ENCODE measurements around the gene NFIA. TPM values are rescaled to one million over a fixed set of nuclear protein-coding genes. Genes with fewer than 3 reads are reported as not detected.
A peak's percentile ranks its signal among the peaks of the same experiment; 100 is the strongest.

The NFIA gene
- total and polyA plus RNA-seq, 8 donors = 9.6 to 108 (median 37.2) TPM

DNA sequence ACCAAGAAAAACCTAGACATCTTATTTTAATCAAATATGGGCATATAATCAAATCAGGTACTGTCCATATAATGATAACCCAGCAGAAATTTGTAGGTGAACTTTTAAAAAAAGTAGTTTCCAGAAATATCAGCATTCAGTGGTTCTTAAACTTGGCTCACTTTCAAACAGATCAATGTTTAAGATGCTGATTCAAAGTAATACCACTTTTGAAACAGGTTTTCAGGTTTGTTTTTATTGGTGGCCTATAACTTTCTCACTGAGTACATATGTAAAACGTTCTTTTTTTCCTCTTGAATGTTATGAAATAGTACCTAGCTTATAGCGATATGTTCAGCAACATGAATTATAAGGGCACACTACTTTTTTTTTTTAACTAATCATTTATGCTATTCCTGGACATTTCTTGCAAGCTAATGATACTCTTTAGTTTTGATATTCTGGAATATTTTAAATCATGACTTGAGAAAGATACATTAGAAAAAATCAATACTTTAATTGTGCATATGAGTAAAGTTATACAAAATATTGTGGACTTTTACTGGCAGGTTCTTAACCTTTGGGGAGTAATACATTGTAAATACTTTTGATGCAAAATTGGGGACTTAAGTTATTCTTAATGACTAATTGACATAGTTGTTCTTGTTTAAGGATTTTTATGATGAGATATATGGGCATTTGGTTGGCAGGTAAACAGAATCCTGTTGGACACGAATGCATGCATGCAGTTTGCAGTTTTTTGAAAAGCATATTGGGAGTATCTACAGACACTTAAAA, 3.0 kb downstream of the NFIA start:
- H3K27ac ChIP-seq = peak overlapping the region in 4 of 5 donors; percentile 89 to 96 (median 93)
- peaks cover 9 to 77% (median 48%) of the 10 kb centered on the region in 4 donors for H3K4me1 ChIP-seq
- intact Hi-C loops (cut with DNase I; ENCODE audit: low total_unique reads) = no loop called here
- H3K4me3 ChIP-seq = peak overlapping the region; percentile 77 to 90 (median 88)
- H3K27me3 ChIP-seq = peaks cover 0 to 5% (median 0%) of the 10 kb centered on the region in 3 donors
- no peak for TF ChIP-seq POLR2A (IDR thresholded peaks at IDR 0.05)
- TF ChIP-seq, protein P1, sequence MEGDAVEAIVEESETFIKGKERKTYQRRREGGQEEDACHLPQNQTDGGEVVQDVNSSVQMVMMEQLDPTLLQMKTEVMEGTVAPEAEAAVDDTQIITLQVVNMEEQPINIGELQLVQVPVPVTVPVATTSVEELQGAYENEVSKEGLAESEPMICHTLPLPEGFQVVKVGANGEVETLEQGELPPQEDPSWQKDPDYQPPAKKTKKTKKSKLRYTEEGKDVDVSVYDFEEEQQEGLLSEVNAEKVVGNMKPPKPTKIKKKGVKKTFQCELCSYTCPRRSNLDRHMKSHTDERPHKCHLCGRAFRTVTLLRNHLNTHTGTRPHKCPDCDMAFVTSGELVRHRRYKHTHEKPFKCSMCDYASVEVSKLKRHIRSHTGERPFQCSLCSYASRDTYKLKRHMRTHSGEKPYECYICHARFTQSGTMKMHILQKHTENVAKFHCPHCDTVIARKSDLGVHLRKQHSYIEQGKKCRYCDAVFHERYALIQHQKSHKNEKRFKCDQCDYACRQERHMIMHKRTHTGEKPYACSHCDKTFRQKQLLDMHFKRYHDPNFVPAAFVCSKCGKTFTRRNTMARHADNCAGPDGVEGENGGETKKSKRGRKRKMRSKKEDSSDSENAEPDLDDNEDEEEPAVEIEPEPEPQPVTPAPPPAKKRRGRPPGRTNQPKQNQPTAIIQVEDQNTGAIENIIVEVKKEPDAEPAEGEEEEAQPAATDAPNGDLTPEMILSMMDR (IDR thresholded peaks at IDR 0.05) = no peak
- no peak for TF ChIP-seq EP300 (IDR thresholded peaks at IDR 0.05)
- TF ChIP-seq POLR2AphosphoS5 (IDR thresholded peaks at IDR 0.05) = no peak
- 15 to 32% (median 21%) methylated on average over 3 of the region's 3 CpGs for WGBS, 5 donors
- H3K9me3 ChIP-seq = no peaks in the 10 kb centered on the region
- peaks cover 0 to 13% (median 10%) of the 10 kb centered on the region in 4 donors for H3K36me3 ChIP-seq
- no peak for DNase-seq

DNA sequence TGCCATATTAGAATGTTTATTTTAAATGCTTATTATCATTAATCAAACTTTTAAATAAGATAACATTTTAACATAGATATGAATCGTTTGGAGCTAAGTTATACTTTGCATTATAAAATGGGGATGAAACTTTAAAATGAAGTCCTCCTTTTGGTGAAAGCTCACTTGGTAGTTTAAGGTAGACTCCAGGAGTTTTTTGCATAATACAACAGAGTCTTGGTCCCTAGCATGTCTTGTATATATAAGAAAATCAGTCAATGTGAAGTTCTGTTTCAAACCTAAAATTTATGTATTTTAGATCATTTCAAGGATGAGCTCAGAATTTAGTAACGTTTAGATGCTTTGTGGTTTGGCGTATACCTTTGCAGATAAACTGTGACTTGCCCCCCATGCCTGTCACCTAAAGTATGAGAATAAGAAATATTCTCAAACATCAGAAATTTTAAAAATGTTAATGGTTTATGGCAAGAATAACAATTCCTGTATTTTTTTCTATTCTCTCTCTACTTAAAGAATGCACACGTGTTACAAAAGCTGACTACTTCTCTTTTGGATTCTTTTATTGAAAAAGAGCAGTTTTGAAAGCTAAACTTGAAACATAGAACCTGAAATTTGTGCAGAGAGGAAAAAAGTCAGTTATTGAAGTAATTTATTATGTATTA, 3.8 kb downstream of the NFIA start:
- Histone ChIP-seq H3K4me3 (peak overlapping the region in 3 of 4 donors; percentile 87 to 90 (median 90)), H3K4me1 (peaks cover 7 to 77% (median 44%) of the 10 kb centered on the region in 4 donors), H3K9me3 (no peaks in the 10 kb centered on the region), H3K27me3 (peaks cover 0 to 5% (median 0%) of the 10 kb centered on the region in 3 donors), H3K27ac (peak overlapping the region in 4 of 5 donors; percentile 89 to 96 (median 93)), H3K36me3 (peaks cover 0 to 13% (median 10%) of the 10 kb centered on the region in 4 donors)
- no peak for DNase-seq
- TF ChIP-seq, protein P1 (IDR thresholded peaks at IDR 0.05) = no peak
- TF ChIP-seq EP300 (IDR thresholded peaks at IDR 0.05) = no peak
- intact Hi-C loops (cut with DNase I; ENCODE audit: low total_unique reads) = no loop called here
- WGBS, 5 donors = 35 to 51% (median 40%) methylated on average over 4 of the region's 4 CpGs

DNA sequence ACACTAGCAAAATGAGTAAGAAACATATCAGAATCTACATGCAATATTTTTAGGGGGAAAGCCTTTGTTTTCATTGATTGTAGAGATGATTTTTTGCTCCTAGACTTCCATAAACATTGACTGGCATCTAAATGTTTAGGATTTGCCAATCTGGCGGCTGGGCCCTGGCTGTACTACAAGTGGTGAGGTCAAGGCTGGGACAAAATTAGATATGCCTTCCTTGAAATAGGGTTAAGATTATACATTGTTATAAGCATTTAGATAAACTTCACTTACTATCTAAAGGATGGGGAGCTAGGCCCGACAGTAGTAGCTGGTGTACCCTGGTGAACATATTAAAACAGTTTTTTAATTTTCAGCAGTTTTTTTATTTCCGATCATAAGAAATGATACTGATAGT, 5.2 kb downstream of the NFIA start:
- 54 to 65% (median 59%) methylated on average over 3 of the region's 3 CpGs for WGBS, 5 donors
- Histone ChIP-seq H3K9me3 (no peaks in the 10 kb centered on the region), H3K36me3 (peaks cover 0 to 13% (median 10%) of the 10 kb centered on the region in 4 donors), H3K4me3 (no peak overlapping the region), H3K4me1 (peaks cover 13 to 84% (median 47%) of the 10 kb centered on the region in 4 donors), H3K27ac (peak overlapping the region in 4 of 5 donors; percentile 25 to 96 (median 78)), H3K27me3 (peaks cover 0 to 5% (median 0%) of the 10 kb centered on the region in 3 donors)
- no peak for DNase-seq
- intact Hi-C loops (cut with DNase I; ENCODE audit: low total_unique reads) = no loop called here
- TF ChIP-seq POLR2AphosphoS5 (IDR thresholded peaks at IDR 0.05) (no peak), EP300 (IDR thresholded peaks at IDR 0.05) (no peak), POLR2A (IDR thresholded peaks at IDR 0.05) (no peak)
- TF ChIP-seq, protein P1 (IDR thresholded peaks at IDR 0.05) = no peak

DNA sequence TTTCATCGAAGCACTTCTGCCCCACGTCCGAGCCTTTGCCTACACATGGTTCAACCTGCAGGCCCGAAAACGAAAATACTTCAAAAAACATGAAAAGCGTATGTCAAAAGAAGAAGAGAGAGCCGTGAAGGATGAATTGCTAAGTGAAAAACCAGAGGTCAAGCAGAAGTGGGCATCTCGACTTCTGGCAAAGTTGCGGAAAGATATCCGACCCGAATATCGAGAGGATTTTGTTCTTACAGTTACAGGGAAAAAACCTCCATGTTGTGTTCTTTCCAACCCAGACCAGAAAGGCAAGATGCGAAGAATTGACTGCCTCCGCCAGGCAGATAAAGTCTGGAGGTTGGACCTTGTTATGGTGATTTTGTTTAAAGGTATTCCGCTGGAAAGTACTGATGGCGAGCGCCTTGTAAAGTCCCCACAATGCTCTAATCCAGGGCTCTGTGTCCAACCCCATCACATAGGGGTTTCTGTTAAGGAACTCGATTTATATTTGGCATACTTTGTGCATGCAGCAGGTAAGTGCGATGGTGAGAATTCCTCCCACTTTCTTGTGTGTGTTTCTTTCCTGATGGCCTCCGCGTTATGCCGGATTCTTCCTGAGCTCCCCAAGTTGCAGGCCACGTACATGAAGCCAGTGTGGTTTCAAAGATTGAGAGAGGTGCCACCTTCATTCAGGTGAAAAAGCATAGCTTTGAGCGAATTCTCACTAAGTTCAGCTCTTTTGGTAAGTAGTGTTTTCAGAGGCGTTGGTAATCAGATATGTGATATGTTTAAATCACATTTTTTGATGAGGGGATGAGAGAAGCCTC, 6.0 kb downstream of the NFIA start:
- intact Hi-C loops (cut with DNase I; ENCODE audit: low total_unique reads) = no loop called here
- Histone ChIP-seq H3K27ac (peak overlapping the region in 3 of 5 donors; percentile 59 to 96 (median 96)), H3K27me3 (peaks cover 0 to 1% (median 0%) of the 10 kb centered on the region in 3 donors), H3K36me3 (peaks cover 0 to 13% (median 10%) of the 10 kb centered on the region in 4 donors), H3K4me3 (no peak overlapping the region), H3K9me3 (no peaks in the 10 kb centered on the region), H3K4me1 (peaks cover 13 to 92% (median 52%) of the 10 kb centered on the region in 4 donors)
- 91 to 94% (median 93%) methylated on average over 25 of the region's 25 CpGs for WGBS, 5 donors
- TF ChIP-seq EP300 (IDR thresholded peaks at IDR 0.05) (no peak), POLR2A (IDR thresholded peaks at IDR 0.05) (no peak), POLR2AphosphoS5 (IDR thresholded peaks at IDR 0.05) (no peak)
- TF ChIP-seq, protein P1 (IDR thresholded peaks at IDR 0.05) = no peak
- DNase-seq = no peak
